ENCODE measurements around the gene PDE4B. TPM values are rescaled to one million over a fixed set of nuclear protein-coding genes. Genes with fewer than 3 reads are reported as not detected.
"Not testable (repeated sequence)": the region's sequence is repeated elsewhere in the genome, so short reads cannot be mapped to it uniquely, and the experiment has no call there.

PDE4B gene
- total RNA-seq, 4 donors from 2014 or later = 11.2 to 49.5 (median 26.3) TPM

GRCh38 chr1:66050123-66050522 is 257.4 kb downstream of the PDE4B start:
- no peak for TF ChIP-seq CTCF (IDR thresholded peaks at IDR 0.05)
- no peak for ATAC-seq (ENCODE audit: low FRiP score)

GRCh38 chr1:66050633-66051032 is 257.9 kb downstream of the PDE4B start:
- TF ChIP-seq CTCF (IDR thresholded peaks at IDR 0.05) = no peak
- no peak for ATAC-seq (ENCODE audit: low FRiP score)
- no peak for DNase-seq (ENCODE audit: low spot score)

More at GRCh38 chr1:66050123-66050522, 257.4 kb downstream of the PDE4B start:
- no peak for DNase-seq (ENCODE audit: low spot score)

- no peak for TF ChIP-seq CTCF (IDR thresholded peaks at IDR 0.05)
- no peak for ATAC-seq (ENCODE audit: low FRiP score)
- DNase-seq (ENCODE audit: low spot score) = no peak
Measured at GRCh38 chr1:66055092-66055491, 262.4 kb downstream of the PDE4B start.

- not testable (repeated sequence) for DNase-seq (ENCODE audit: low spot score); ATAC-seq (ENCODE audit: low FRiP score)
Measured at GRCh38 chr1:66057448-66057847, 264.8 kb downstream of the PDE4B start.

- DNase-seq (ENCODE audit: low spot score) (no peak), ATAC-seq (ENCODE audit: low FRiP score) (no peak)
- TF ChIP-seq CTCF (IDR thresholded peaks at IDR 0.05) = no peak
Measured at GRCh38 chr1:66058558-66058957, 265.9 kb downstream of the PDE4B start.

GRCh38 chr1:66067219-66067618 is 274.5 kb downstream of the PDE4B start:
- not testable (repeated sequence) for DNase-seq (ENCODE audit: low spot score); ATAC-seq (ENCODE audit: low FRiP score)

GRCh38 chr1:66069976-66070876 is 277.5 kb downstream of the PDE4B start:
- ATAC-seq (ENCODE audit: low FRiP score) = no peak
- TF ChIP-seq CTCF (IDR thresholded peaks at IDR 0.05) = no peak
- no peak for DNase-seq (ENCODE audit: low spot score)

GRCh38 chr1:66073388-66073787 is 280.7 kb downstream of the PDE4B start:
- DNase-seq (ENCODE audit: low spot score) (no peak), ATAC-seq (ENCODE audit: low FRiP score) (no peak)
- TF ChIP-seq CTCF (IDR thresholded peaks at IDR 0.05) = no peak

Data from omental fat pad (tissue), 4 donors.